HG03378 (cell line): ENCODE results near the gene ERGIC1.
A peak's percentile ranks its signal among the peaks of the same experiment; 100 is the strongest.

ENCODE experiments used
- ATAC-seq: cut with Tn5 transposase; IDR thresholded peaks from one replicate; pipeline ENCODE4 v1.9.1; 2021; ENCODE audit warnings: mild to moderate bottlenecking, moderate library complexity; ENCODE audit not compliant: unreplicated experiment

ERGIC1 gene

GRCh38 chr5:172898843-172899369 is 64.9 kb downstream of the ERGIC1 start:
- ATAC-seq, result no peak

- no peak for ATAC-seq
These were observed 65.4 kb downstream of the ERGIC1 start for GRCh38 chr5:172899436-172899835.

GRCh38 chr5:172901012-172901780 is 67.1 kb downstream of the ERGIC1 start:
- no peak for ATAC-seq

- ATAC-seq, result no peak
These were observed 67.9 kb downstream of the ERGIC1 start for GRCh38 chr5:172901788-172902496.

- ATAC-seq, result no peak
These were observed 68.7 kb downstream of the ERGIC1 start for GRCh38 chr5:172902497-172903472.

GRCh38 chr5:172903790-172904189 is 69.7 kb downstream of the ERGIC1 start:
- ATAC-seq, result no peak

- no peak for ATAC-seq
These were observed 70.2 kb downstream of the ERGIC1 start for GRCh38 chr5:172904312-172904642.

- ATAC-seq, result no peak
These were observed 70.7 kb downstream of the ERGIC1 start for GRCh38 chr5:172904643-172905345.

GRCh38 chr5:172905346-172906140 is 71.5 kb downstream of the ERGIC1 start:
- no peak for ATAC-seq

- ATAC-seq, result peak; percentile 55
These were observed 72.4 kb downstream of the ERGIC1 start for GRCh38 chr5:172906436-172906835.

- no peak for ATAC-seq
These were observed 72.8 kb downstream of the ERGIC1 start for GRCh38 chr5:172906888-172907287.

- no peak for ATAC-seq
These were observed 73.6 kb downstream of the ERGIC1 start for GRCh38 chr5:172907657-172908056.

- no peak for ATAC-seq
These were observed 74.6 kb downstream of the ERGIC1 start for GRCh38 chr5:172908662-172909061.

GRCh38 chr5:172909931-172910502 is 76.0 kb downstream of the ERGIC1 start:
- peak; percentile 43 for ATAC-seq

GRCh38 chr5:172910828-172911627 is 77.0 kb downstream of the ERGIC1 start:
- ATAC-seq, result no peak

GRCh38 chr5:172911628-172911880 is 77.5 kb downstream of the ERGIC1 start:
- ATAC-seq, result no peak

GRCh38 chr5:172911976-172912375 is 77.9 kb downstream of the ERGIC1 start:
- ATAC-seq, result no peak

- ATAC-seq, result no peak
These were observed 79.2 kb downstream of the ERGIC1 start for GRCh38 chr5:172913117-172913850.
